ENCODE measurements around the gene ZNF506.
A peak's percentile ranks its signal among the peaks of the same experiment; 100 is the strongest.
"Not testable (repeated sequence)": the region's sequence is repeated elsewhere in the genome, so short reads cannot be mapped to it uniquely, and the experiment has no call there.

Gene ZNF506

DNA sequence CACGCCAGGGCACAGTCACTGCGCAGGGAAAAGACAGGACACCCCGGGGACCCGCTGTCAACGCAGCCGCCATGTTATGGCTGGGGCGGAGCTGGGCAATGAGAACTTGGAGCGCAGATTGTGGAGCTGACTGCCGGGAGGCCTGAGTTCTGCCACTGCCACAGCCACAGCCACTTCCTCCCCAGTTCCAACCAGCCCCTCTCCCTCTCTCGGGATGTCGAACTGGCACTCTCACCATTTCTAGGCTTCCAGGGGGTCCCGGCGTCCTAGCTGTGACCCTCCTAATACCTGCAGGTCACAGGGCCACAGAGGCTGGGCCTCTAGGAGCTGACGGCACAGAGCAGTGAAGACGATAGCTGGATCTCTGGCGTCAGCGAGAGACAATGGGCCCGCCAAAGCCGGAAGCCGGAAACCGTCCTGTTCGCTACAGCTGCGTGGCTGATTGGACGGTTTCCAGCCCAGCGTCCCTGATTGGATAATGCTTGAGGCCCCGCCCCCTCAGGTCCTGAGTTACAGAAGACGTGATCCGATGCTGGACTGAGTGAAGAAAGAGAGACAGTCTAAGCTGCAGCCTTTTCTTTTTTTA, at the start of gene ZNF506:
Gene ZNF506, minus strand, starts transcription at position 385 of the 586 bp plus-strand sequence. Its CDS starts 147 bp downstream, at position 238.
- peak; percentile 96 for DNase-seq (ENCODE audit: low read depth)

DNA sequence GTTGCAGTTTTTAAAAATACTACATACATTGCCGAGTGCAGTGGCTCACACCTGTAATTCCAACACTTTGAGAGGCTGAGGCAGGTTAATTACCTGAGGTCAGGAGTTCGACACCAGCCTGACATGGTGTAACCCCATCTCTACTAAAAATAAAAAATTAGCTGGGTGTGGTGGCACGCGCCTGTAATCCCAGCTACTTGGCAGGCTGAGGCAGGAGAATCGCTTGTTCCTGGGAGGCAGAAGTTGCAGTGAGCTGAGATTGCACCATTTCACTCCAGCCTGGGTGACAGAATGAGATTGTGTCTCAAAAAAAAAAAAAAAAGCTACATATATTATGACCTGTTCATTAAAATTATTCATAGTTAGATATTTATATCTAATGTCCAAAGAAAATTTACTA, 48.5 kb upstream of the ZNF506 start:
- DNase-seq (ENCODE audit: low read depth) = not testable (repeated sequence)

DNA sequence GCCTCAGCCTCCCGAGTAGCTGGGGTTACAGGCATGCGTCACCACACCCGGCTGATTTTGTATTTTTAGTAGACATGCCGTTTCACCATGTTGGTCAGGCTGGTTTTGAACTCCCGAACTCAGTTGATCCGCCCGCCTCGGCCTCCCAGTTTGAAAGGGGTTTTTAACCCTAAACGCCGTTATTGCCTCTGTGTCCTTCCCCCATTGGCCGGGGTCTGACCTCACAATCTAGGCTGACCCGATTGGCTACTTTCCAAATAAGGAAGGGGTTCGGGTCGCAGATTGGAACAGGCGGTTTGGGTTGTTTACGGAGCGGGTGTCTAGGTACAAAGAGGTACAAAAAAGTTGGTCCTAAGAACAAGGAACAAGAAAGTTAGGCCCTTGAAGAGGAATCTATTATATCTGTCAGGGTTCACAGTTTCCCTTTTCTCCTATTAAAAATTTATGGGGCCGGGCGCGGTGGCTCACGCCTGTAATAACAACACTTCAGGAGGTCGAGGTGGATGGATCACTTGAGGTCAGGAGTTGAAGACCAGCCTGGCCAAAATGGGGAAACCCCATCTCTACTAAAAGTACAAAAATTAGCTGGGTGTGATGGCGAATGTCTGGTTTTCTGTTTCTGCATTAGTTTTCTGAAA, 45.2 kb upstream of the ZNF506 start:
- no peak for DNase-seq (ENCODE audit: low read depth)

- DNase-seq (ENCODE audit: low read depth) = peak; percentile 89
Observed at GRCh38 chr19:19865750-19866610, 44.4 kb upstream of the ZNF506 start, which contains the start of gene ZNF253. TSS of gene ZNF253 (plus strand) at chr19:19865882. CDS start at chr19:19865997, 115 bp downstream.

GRCh38 chr19:19860756-19861390, 39.3 kb upstream of the ZNF506 start:
- no peak for DNase-seq (ENCODE audit: low read depth)

DNA sequence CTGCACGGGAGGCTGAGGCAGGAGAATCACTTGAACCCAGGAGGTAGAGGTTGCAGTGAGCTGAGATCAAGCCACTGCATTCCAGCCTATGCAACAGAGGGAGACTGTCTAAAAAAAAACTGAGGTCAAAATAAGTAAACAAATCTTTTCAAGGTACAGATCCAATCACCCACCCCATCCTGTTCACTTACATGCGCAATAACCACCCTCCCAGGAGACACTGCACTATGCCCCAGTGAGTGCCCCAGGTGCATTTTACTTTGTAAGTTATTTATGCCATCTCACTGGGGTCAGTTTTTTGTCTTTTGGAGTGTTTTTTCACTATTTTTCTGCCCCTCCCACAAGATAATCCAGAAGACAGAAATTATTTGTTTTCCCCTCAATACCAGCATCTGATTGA, 37.2 kb upstream of the ZNF506 start:
- no peak for DNase-seq (ENCODE audit: low read depth)

GRCh38 chr19:19851740-19852139, 30.2 kb upstream of the ZNF506 start:
- DNase-seq (ENCODE audit: low read depth) = not testable (repeated sequence)

GRCh38 chr19:19849056-19849455, 27.5 kb upstream of the ZNF506 start:
- no peak for DNase-seq (ENCODE audit: low read depth)

DNA sequence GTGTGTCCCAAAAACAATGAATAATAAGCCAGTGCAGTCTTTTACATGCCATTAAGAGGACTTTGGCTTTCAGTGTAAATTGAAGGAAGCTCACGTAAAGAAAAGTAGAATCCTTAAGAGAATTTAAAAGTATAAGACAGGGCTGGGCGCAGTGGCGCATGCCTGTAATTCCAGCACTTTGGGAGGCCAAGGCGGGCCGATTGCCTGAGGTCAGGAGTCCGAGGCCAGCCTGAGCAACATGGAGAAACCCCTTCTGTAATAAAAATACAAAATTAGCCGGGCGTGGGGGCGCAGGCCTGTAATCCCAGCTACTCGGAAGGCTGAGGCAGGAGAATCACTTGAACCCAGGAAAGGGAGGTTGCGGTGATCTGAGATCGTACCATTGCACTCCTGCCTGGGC, 26.2 kb upstream of the ZNF506 start:
- no peak for DNase-seq (ENCODE audit: low read depth)

- DNase-seq (ENCODE audit: low read depth) = no peak
Observed at GRCh38 chr19:19835560-19836038, 14.0 kb upstream of the ZNF506 start.

DNA sequence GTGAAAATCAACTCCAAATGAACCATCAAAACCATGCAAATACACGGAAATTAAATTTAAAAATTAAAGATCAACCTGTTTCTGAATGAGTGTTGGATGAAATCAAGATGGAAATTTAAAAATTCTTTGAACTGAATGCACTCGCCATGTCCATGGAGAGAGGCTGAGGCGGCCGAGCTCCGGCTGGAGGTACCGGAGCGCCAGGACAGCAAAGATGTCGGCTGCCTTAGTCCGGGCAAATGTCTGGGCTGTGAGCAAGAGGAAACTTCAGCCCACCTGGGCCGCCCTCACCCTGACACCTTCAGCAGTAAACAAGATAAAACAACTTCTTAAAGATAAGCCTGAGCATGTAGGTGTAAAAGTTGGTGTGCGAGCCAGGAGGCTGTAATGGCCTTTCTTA, 5.3 kb upstream of the ZNF506 start:
- DNase-seq (ENCODE audit: low read depth) = no peak

- DNase-seq (ENCODE audit: low read depth) = no peak
Observed at GRCh38 chr19:19823916-19824315, 2.4 kb upstream of the ZNF506 start.

DNA sequence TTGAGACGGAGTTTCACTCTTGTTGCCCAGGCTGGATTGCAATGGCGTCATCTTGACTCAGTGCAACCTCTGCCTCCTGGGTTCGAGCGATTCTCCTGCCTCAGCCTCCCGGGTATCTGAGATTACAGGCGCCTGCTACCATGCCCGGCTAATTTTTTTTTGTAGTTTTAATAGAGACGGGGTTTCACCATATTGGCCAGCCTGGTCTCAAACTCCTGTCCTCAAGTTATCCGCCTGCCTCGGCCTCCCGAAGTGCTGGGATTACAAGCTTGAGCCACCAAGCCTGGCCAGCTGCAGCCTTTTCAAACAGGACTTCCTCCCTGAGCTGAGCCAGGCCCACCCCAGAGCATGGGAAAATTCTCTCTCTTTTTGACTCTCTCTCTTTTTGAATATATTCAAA, 426 bp upstream of the ZNF506 start:
- not testable (repeated sequence) for DNase-seq (ENCODE audit: low read depth)

DNA sequence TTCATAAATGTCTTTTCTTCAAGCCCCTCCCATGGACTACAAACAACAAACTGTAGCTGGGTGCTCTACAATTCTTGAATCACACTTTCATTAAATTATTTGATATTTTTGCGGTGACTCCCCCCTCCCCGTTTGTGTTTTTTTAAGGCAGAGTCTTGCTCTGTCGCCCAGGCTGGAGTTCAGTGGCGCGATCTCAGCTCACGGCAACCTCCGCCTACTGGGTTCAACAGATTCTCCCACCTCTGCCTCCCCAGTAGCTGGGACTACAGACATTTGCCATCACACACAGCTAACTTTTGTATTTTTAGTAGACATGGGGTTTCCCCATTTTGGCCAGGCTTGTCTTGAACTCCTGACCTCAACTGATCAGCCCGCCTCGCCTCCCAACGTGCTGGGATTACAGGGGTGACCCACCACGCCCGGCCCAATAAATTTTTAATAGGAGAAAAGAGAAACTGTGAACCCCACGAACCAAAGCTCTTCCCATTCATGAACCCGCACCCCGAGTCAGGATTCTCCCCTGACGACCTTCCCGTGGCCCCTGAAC, 703 bp downstream of the ZNF506 start:
- no peak for DNase-seq (ENCODE audit: low read depth)

DNA sequence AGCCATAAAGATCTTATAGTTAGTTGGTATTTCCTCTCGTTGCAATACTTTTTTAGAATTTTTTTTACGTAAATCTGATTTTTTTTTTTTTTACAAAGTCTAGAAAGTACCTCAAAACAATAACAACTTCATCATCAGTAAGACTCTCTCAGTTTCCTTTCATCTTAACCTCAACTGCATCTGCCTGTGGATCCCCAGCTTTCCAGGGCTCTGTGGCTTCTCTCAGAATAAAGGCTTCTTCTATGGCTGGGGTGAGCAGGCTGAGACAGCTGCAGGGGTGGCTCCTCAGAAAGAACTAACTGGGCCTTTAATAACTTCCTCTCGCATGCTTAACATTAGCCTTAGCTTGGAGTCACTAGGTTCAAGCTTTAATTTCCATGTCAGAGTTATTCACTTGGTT, 4.2 kb downstream of the ZNF506 start:
- no peak for DNase-seq (ENCODE audit: low read depth)

- no peak for DNase-seq (ENCODE audit: low read depth)
Observed at GRCh38 chr19:19816679-19817078, 4.9 kb downstream of the ZNF506 start.

- not testable (repeated sequence) for DNase-seq (ENCODE audit: low read depth)
Observed at GRCh38 chr19:19811999-19812398, 9.6 kb downstream of the ZNF506 start.

- no peak for DNase-seq (ENCODE audit: low read depth)
Observed at GRCh38 chr19:19805480-19805879, 16.1 kb downstream of the ZNF506 start.

DNA sequence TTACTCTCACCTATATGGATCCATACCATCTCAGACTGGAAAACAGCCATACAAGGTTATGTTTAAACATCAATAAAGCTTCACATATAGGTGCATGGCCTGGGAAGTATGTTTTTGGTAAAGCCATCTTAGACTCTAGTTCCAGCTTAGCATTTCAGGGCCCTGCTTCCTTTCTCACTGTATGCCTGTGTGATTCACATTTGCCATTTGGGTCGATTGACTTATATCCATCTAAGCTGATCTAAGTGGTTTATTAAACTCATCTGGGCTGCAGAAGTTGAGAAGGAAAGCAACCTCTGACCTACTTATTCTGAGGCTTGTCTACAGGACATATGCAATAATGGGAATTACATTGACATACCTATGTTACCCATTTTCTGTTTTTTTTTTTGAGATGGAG, 33.5 kb downstream of the ZNF506 start:
- DNase-seq (ENCODE audit: low read depth) = no peak

- DNase-seq (ENCODE audit: low read depth) = not testable (repeated sequence)
Observed at GRCh38 chr19:19785476-19785875, 36.1 kb downstream of the ZNF506 start.

GRCh38 chr19:19782783-19783182, 38.8 kb downstream of the ZNF506 start:
- DNase-seq (ENCODE audit: low read depth) = no peak

DNA sequence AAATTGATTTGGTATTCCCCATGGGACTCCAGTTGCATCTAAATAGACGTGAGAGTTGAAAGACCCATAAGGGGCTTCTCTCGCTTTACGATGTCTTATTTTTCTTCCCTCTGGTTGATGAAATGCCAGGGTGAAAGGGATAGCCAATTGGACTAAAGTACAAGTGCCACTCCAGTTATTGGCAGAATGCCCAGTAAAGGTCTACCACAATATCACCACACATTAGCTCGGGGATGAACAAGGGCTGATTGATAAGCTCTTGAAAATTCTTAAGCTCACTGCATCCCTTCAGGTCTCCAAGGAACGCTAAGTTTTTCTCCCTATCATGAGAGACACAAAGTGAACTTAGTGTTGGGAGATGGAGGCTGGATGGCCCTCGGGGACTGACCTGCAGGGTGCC, 39.8 kb downstream of the ZNF506 start:
- DNase-seq (ENCODE audit: low read depth) = not testable (repeated sequence)
